ENCODE results near the gene DLGAP1.

The DLGAP1 gene

GRCh38 chr18:3803350-3803749 lies 651.8 kb downstream of the DLGAP1 start:
- no peak overlapping the region for H3K4me3 ChIP-seq (ENCODE audit: low read depth, low read length)

GRCh38 chr18:3799515-3799914 lies 655.6 kb downstream of the DLGAP1 start:
- TF ChIP-seq CTCF (IDR thresholded peaks at IDR 0.05; ENCODE audit: borderline replicate concordance, insufficient read depth, low read depth, low read length): no peak
- H3K4me3 ChIP-seq (ENCODE audit: low read depth, low read length): no peak overlapping the region

More at GRCh38 chr18:3803350-3803749, 651.8 kb downstream of the DLGAP1 start:
- TF ChIP-seq CTCF (IDR thresholded peaks at IDR 0.05; ENCODE audit: borderline replicate concordance, insufficient read depth, low read depth, low read length): no peak

GRCh38 chr18:3798032-3798431 lies 657.1 kb downstream of the DLGAP1 start:
- TF ChIP-seq CTCF (IDR thresholded peaks at IDR 0.05; ENCODE audit: borderline replicate concordance, insufficient read depth, low read depth, low read length): no peak
- H3K4me3 ChIP-seq (ENCODE audit: low read depth, low read length): no peak overlapping the region

- no peak for TF ChIP-seq CTCF (IDR thresholded peaks at IDR 0.05; ENCODE audit: borderline replicate concordance, insufficient read depth, low read depth, low read length)
- H3K4me3 ChIP-seq (ENCODE audit: low read depth, low read length): no peak overlapping the region
These were observed 658.7 kb downstream of the DLGAP1 start for GRCh38 chr18:3796434-3796833.

- TF ChIP-seq CTCF (IDR thresholded peaks at IDR 0.05; ENCODE audit: borderline replicate concordance, insufficient read depth, low read depth, low read length): no peak
- no peak overlapping the region for H3K4me3 ChIP-seq (ENCODE audit: low read depth, low read length)
These were observed 660.4 kb downstream of the DLGAP1 start for GRCh38 chr18:3794537-3795348.

- TF ChIP-seq CTCF (IDR thresholded peaks at IDR 0.05; ENCODE audit: borderline replicate concordance, insufficient read depth, low read depth, low read length): no peak
- no peak overlapping the region for H3K4me3 ChIP-seq (ENCODE audit: low read depth, low read length)
These were observed 661.6 kb downstream of the DLGAP1 start for GRCh38 chr18:3793545-3793944.

GRCh38 chr18:3793111-3793510 lies 662.0 kb downstream of the DLGAP1 start:
- no peak overlapping the region for H3K4me3 ChIP-seq (ENCODE audit: low read depth, low read length)
- no peak for TF ChIP-seq CTCF (IDR thresholded peaks at IDR 0.05; ENCODE audit: borderline replicate concordance, insufficient read depth, low read depth, low read length)

All from GM12875 (cell line).